Measurements from ENCODE around the gene DUSP21.

The DUSP21 gene

GRCh38 chrX:44871114-44871645 is 27.4 kb downstream of the DUSP21 start:
- H3K4me1 Mint-ChIP-seq (ENCODE audit: low read depth), result no peaks in the 10 kb centered on the region
- intact Hi-C loops (cut with micrococcal nuclease), result loop anchor here (5.0 to 10.0 kb wide), 2 partner anchors 46 to 326 kb away; partner anchors contain the start of gene FUNDC1
- no peak overlapping the region for H3K27ac Mint-ChIP-seq
- no peaks in the 10 kb centered on the region for H3K9me3 Mint-ChIP-seq
- H3K36me3 Mint-ChIP-seq (ENCODE audit: low read depth), result no peaks in the 10 kb centered on the region
- H3K4me3 Mint-ChIP-seq, result no peak overlapping the region
- no peaks in the 10 kb centered on the region for H3K27me3 Mint-ChIP-seq

- intact Hi-C loops (cut with micrococcal nuclease), result loop anchor here (5.0 to 10.0 kb wide), 2 partner anchors 45 to 327 kb away; partner anchors contain the start of gene FUNDC1
- Mint-ChIP-seq H3K27ac (peak overlapping the region; percentile 89), H3K4me1 (ENCODE audit: low read depth) (no peaks in the 10 kb centered on the region), H3K27me3 (no peaks in the 10 kb centered on the region), H3K4me3 (peak overlapping the region; percentile 79), H3K9me3 (no peaks in the 10 kb centered on the region), H3K36me3 (ENCODE audit: low read depth) (no peaks in the 10 kb centered on the region)
Measured at GRCh38 chrX:44871931-44872820, 28.4 kb downstream of the DUSP21 start.

GRCh38 chrX:44872821-44873414 is 29.1 kb downstream of the DUSP21 start, which contains the start of gene KDM6A:
Gene KDM6A, plus strand, starts transcription at chrX:44873188. Its CDS starts 364 bp downstream, at chrX:44873552.
- Mint-ChIP-seq H3K4me3 (peak within 1 kb of the TSS; percentile 79), H3K9me3 (no peaks in the 10 kb centered on the region), H3K27ac (peak within 1 kb of the TSS; percentile 89), H3K36me3 (ENCODE audit: low read depth) (no peaks in the 10 kb centered on the region), H3K4me1 (ENCODE audit: low read depth) (no peaks in the 10 kb centered on the region), H3K27me3 (no peaks in the 10 kb centered on the region)
- intact Hi-C loops (cut with micrococcal nuclease), result loop anchor here (5.0 to 10.0 kb wide), 2 partner anchors 44 to 328 kb away; partner anchors contain the start of gene FUNDC1

GRCh38 chrX:44873415-44874276 is 29.8 kb downstream of the DUSP21 start:
- intact Hi-C loops (cut with micrococcal nuclease), result loop anchor here (5.0 to 10.0 kb wide), 2 partner anchors 44 to 329 kb away; partner anchors contain the start of gene FUNDC1
- Mint-ChIP-seq H3K27ac (peak overlapping the region; percentile 89), H3K36me3 (ENCODE audit: low read depth) (no peaks in the 10 kb centered on the region), H3K4me1 (ENCODE audit: low read depth) (no peaks in the 10 kb centered on the region), H3K4me3 (peak overlapping the region; percentile 79), H3K27me3 (no peaks in the 10 kb centered on the region), H3K9me3 (no peaks in the 10 kb centered on the region)

DNA sequence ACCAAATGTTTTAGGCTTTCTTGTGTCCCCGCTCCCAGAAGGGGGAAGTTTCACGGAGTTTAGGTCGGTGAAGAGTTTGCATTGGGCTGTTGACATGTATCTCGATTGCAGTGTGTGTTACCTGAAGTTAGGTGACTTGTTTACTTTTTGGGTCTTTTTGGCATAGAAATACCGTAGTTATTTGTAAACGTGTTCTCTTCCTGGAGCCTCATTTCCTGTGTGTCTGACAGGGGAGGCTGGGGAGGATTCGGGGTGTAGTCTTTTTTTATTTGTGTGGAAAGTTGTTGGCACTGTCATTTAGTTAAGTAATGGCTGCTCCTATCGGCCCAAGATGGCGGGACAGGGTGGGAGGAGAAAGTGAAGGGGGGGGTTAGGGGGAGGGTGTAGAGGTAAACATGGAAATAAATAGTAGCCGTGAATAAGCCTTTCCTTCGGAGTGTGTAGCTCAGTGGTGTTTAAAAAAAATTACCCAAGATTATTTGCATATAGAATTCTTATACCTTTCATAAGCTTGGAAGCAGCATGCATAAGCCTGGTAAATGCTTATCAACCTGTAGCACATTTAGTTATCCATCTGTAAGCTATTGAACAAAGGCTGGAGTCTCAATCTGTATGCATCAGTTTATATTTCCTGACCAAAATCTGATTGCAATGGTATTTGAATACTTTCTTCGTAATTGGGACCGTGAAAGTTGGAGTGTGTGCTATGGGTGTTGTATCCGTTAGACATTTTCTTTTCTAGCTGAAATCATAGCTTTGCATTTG is 30.8 kb downstream of the DUSP21 start:
- Mint-ChIP-seq H3K4me3 (peak overlapping the region; percentile 79), H3K36me3 (ENCODE audit: low read depth) (no peaks in the 10 kb centered on the region), H3K27me3 (no peaks in the 10 kb centered on the region), H3K27ac (peak overlapping the region; percentile 89), H3K9me3 (no peaks in the 10 kb centered on the region), H3K4me1 (ENCODE audit: low read depth) (no peaks in the 10 kb centered on the region)
- intact Hi-C loops (cut with micrococcal nuclease), result loop anchor here (5.0 to 10.0 kb wide), 2 partner anchors 43 to 330 kb away; partner anchors contain the start of gene FUNDC1

DNA sequence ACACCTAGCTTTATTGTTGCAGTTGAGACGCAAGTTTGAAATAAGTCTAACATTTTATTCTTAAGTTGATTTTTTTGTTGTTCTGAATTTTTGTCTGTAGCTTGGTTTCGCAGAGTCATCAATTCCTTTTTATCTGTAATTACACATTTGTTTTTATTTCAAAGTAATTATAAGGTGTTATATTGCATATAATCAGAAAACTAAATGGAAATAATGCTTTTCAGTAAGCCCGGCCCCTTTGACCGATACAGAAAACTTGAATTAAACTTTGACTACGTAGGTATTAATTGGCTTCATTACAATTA is 31.3 kb downstream of the DUSP21 start:
- intact Hi-C loops (cut with micrococcal nuclease), result loop anchor here (10.0 kb wide), 1 partner anchor 330 kb away; the partner anchor contains the start of gene FUNDC1

GRCh38 chrX:44876086-44876485 is 32.3 kb downstream of the DUSP21 start:
- H3K4me3 Mint-ChIP-seq, result no peak overlapping the region
- H3K27ac Mint-ChIP-seq, result no peak overlapping the region
- intact Hi-C loops (cut with micrococcal nuclease), result loop anchor here (10.0 kb wide), 1 partner anchor 331 kb away; the partner anchor contains the start of gene FUNDC1
- no peaks in the 10 kb centered on the region for H3K27me3 Mint-ChIP-seq
- no peaks in the 10 kb centered on the region for H3K9me3 Mint-ChIP-seq
- no peaks in the 10 kb centered on the region for H3K4me1 Mint-ChIP-seq (ENCODE audit: low read depth)
- H3K36me3 Mint-ChIP-seq (ENCODE audit: low read depth), result no peaks in the 10 kb centered on the region

More for the DNA sequence above, 31.3 kb downstream of the DUSP21 start:
- H3K27me3 Mint-ChIP-seq, result no peaks in the 10 kb centered on the region
- H3K9me3 Mint-ChIP-seq, result no peaks in the 10 kb centered on the region
- H3K36me3 Mint-ChIP-seq (ENCODE audit: low read depth), result no peaks in the 10 kb centered on the region
- peak overlapping the region; percentile 89 for H3K27ac Mint-ChIP-seq
- H3K4me1 Mint-ChIP-seq (ENCODE audit: low read depth), result no peaks in the 10 kb centered on the region
- H3K4me3 Mint-ChIP-seq, result peak overlapping the region; percentile 79

DNA sequence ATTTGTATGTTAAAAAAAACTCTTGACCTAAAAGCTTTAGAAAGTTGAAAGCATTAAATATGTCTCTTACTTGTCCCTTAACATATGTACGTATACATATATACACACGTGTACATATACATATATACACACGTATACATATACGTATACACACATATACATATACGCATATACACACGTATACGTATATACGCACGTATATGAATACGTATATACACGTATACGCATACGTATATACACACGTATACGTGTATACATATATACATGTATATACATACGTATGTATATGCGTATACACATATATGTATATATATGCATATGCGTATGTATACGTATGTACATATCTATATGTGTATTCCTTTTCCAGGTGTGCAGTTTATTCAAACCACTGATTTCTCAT is 32.9 kb downstream of the DUSP21 start:
- intact Hi-C loops (cut with micrococcal nuclease), result loop anchor here (10.0 kb wide), 1 partner anchor 332 kb away; the partner anchor contains the start of gene FUNDC1

DNA sequence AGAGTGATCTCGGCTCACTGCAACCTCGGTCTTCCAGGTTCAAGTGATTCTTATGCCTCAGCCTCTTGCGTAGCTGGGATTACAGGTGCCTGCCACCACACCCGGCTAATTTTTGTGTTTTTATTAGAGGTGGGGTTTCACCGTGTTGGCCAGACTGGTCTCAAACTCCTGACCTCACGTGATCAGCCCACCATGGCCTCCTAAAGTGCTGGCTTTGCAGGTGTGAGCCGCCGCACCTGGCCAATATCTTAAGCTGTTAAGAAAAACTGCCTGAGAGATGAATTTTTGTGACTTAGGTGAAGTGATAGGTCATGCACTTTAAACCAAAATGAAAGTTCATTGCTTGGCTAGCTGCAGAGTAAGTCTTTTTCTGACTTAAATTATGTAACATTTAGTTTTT is 35.0 kb downstream of the DUSP21 start:
- intact Hi-C loops (cut with micrococcal nuclease), result loop anchor here (10.0 kb wide), 1 partner anchor 334 kb away; the partner anchor contains the start of gene FUNDC1
- H3K27ac Mint-ChIP-seq, result no peak overlapping the region
- H3K4me1 Mint-ChIP-seq (ENCODE audit: low read depth), result peaks cover 10% of the 10 kb centered on the region
- no peaks in the 10 kb centered on the region for H3K27me3 Mint-ChIP-seq
- H3K36me3 Mint-ChIP-seq (ENCODE audit: low read depth), result no peaks in the 10 kb centered on the region
- H3K9me3 Mint-ChIP-seq, result no peaks in the 10 kb centered on the region
- no peak overlapping the region for H3K4me3 Mint-ChIP-seq

More for the DNA sequence above, 32.9 kb downstream of the DUSP21 start:
- no peak overlapping the region for H3K4me3 Mint-ChIP-seq
- no peaks in the 10 kb centered on the region for H3K36me3 Mint-ChIP-seq (ENCODE audit: low read depth)
- H3K27ac Mint-ChIP-seq, result no peak overlapping the region
- H3K9me3 Mint-ChIP-seq, result no peaks in the 10 kb centered on the region
- H3K4me1 Mint-ChIP-seq (ENCODE audit: low read depth), result peaks cover 5% of the 10 kb centered on the region
- H3K27me3 Mint-ChIP-seq, result no peaks in the 10 kb centered on the region

- H3K27me3 Mint-ChIP-seq, result no peaks in the 10 kb centered on the region
- H3K4me3 Mint-ChIP-seq, result no peak overlapping the region
- H3K4me1 Mint-ChIP-seq (ENCODE audit: low read depth), result peaks cover 22% of the 10 kb centered on the region
- no peaks in the 10 kb centered on the region for H3K36me3 Mint-ChIP-seq (ENCODE audit: low read depth)
- intact Hi-C loops (cut with micrococcal nuclease), result no loop called here
- H3K27ac Mint-ChIP-seq, result no peak overlapping the region
- H3K9me3 Mint-ChIP-seq, result no peaks in the 10 kb centered on the region
Measured at GRCh38 chrX:44881549-44881948, 37.7 kb downstream of the DUSP21 start.

DNA sequence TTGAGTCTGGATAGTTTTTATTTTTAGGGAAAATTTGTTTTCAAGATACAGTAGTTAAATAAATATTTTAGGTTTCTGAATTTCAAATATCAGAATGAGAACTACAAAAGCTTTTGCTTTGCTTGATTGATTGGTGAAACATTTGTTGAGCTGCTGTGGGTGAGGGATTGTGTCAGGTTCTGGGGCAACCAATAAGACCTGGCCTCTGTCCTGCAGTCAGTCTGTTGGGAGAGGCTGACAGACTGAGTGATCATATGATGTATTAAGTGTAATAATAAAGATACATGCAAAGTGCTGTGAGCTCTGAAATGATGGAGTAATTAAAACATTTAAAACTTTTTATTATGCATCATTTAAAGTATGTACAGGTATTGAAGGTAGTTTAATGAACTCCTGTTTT is 38.8 kb downstream of the DUSP21 start:
- no peaks in the 10 kb centered on the region for H3K27me3 Mint-ChIP-seq
- peaks cover 22% of the 10 kb centered on the region for H3K4me1 Mint-ChIP-seq (ENCODE audit: low read depth)
- no peaks in the 10 kb centered on the region for H3K36me3 Mint-ChIP-seq (ENCODE audit: low read depth)
- intact Hi-C loops (cut with micrococcal nuclease), result no loop called here
- H3K9me3 Mint-ChIP-seq, result no peaks in the 10 kb centered on the region
- H3K4me3 Mint-ChIP-seq, result no peak overlapping the region
- no peak overlapping the region for H3K27ac Mint-ChIP-seq

DNA sequence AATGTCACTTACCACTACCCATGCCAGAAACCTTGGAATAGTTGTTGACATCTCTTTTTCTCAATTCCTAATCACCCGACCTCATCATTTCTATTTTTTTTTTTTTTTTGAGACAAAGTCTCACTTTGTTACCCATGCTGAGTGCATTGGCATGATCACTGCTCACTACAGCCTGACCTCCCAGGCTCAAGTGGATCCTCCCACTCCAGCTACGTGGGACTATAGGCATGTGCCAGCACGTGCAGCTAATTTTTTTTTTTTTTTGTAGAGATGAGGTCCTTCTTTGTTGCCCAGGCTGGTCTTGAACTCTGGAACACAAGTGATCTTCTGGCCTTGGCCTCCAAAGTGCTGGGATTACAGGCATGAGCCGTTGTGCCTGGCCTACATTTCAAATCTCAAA is 41.1 kb downstream of the DUSP21 start:
- no peak overlapping the region for H3K4me3 Mint-ChIP-seq
- no peaks in the 10 kb centered on the region for H3K27me3 Mint-ChIP-seq
- no peaks in the 10 kb centered on the region for H3K36me3 Mint-ChIP-seq (ENCODE audit: low read depth)
- peaks cover 24% of the 10 kb centered on the region for H3K4me1 Mint-ChIP-seq (ENCODE audit: low read depth)
- intact Hi-C loops (cut with micrococcal nuclease), result no loop called here
- no peak overlapping the region for H3K27ac Mint-ChIP-seq
- no peaks in the 10 kb centered on the region for H3K9me3 Mint-ChIP-seq
